Activated T-helper 2 cell treated with anti-CD3 and anti-CD28 coated beads, Interferon-gamma antibody, Interleukin-2, Interleukin-4, amounts not matched to agents 10 μg/mL and 5 μg/mL and 100 μg/mL, durations not matched to agents 14 hours and 24 hours and 36 hours (primary cell): ENCODE measurements around the gene AREG. TPM values are rescaled to one million over a fixed set of nuclear protein-coding genes. Genes with fewer than 3 reads are reported as not detected.

Source experiments
- DNase-seq: peaks from one replicate; pipeline ENCODE4 v3.0.0; 2021; ENCODE audit warnings: low spot score
- H3K27ac Mint-ChIP-seq: one replicate; pipeline ENCODE4 v1.8.0; 2021; ENCODE audit warnings: mixed read lengths
- H3K27me3 Mint-ChIP-seq: one replicate; pipeline ENCODE4 v1.8.0; 2021; ENCODE audit warnings: low read depth, mixed read lengths
- H3K36me3 Mint-ChIP-seq: one replicate; pipeline ENCODE4 v1.8.0; 2021; ENCODE audit warnings: low read depth, mixed read lengths
- H3K4me1 Mint-ChIP-seq: one replicate; pipeline ENCODE4 v1.8.0; 2021; ENCODE audit warnings: low read depth, mixed read lengths
- H3K4me3 Mint-ChIP-seq: one replicate; pipeline ENCODE4 v1.8.0; 2021; ENCODE audit warnings: low read depth, mild to moderate bottlenecking, moderate library complexity, mixed read lengths
- H3K9me3 Mint-ChIP-seq: one replicate; pipeline ENCODE4 v1.8.0; 2021; ENCODE audit warnings: mixed read lengths
- intact Hi-C: fragments of 100-400 bp; cut with micrococcal nuclease; formaldehyde crosslinking; loops from one replicate; pipeline ENCODE4 v1.15.1; 2023
- total RNA-seq: library from RNA; stranded (reverse); gene quantifications from 2 replicates; pipeline ENCODE4 v1.2.3, GENCODE V29; 2022

The AREG gene
- total RNA-seq, 1 donor from 2014 or later = 1.3 TPM

DNA sequence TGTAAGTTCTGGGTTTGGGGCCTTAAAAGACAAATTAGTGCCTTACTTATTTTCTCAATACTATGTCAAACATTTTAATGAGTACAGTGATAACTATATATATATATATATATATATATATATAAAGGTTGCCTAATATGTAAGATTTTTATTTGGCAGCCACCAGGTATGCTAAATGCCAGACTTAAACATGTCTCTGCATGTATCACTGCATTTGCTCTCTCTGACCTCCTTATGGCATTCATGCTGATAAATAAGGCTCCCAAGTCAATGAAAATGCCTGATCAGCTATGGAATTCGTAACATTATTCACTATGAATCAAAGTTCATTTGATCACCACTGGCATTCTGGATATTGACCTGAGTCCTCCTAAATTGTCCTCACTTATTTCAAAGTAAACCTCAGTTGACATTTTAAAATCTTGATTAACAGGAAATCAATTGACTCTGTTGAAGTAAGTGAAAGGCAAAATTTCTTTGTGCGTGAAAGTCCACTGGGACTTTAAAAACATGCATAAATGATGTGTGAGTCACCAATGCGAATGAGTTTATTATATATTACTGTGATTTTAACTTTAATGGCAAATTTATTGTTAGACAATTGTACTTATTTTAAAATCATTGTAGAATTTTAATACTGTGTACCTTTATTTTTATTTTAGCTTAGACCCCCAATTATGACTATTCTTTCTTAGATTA lies 29.2 kb upstream of the AREG start:
- Mint-ChIP-seq H3K4me1 (no peaks in the 10 kb centered on the region), H3K27ac (no peak overlapping the region), H3K36me3 (no peaks in the 10 kb centered on the region), H3K27me3 (peaks cover 6% of the 10 kb centered on the region), H3K4me3 (no peak overlapping the region), H3K9me3 (no peaks in the 10 kb centered on the region)
- no peak for DNase-seq
- intact Hi-C loops = no loop called here

DNA sequence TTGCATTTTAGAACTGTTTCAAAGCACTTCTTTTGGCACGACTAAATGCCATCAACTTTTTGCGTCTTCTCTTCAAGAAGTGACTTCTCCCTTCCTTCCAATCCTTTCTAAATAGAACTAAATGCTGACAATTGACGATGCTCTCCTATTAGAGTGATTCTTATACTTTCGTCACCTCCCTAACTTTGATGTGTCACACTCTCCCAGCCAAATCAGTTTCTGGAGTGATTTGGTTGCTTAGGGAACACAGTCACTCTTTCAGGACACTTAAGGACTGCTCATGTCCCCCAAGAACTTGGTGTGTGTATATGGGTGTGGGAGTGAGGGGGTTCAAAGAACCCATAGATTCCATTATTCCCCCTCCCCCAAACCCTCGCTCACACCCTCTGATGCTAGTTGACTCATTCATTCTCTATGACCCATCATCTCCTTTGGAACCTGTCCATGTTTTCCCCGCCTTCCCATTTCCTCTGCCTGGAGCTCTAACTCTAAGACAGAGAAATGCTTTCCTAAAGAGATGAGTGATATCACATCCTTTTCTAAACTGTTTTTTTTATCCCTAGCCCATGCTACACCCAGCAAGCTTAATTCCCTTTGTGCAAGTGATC lies 26.8 kb upstream of the AREG start:
- Mint-ChIP-seq H3K27me3 (peaks cover 6% of the 10 kb centered on the region), H3K27ac (no peak overlapping the region), H3K9me3 (no peaks in the 10 kb centered on the region), H3K4me3 (no peak overlapping the region), H3K36me3 (no peaks in the 10 kb centered on the region), H3K4me1 (no peaks in the 10 kb centered on the region)
- intact Hi-C loops = no loop called here
- DNase-seq = no peak

DNA sequence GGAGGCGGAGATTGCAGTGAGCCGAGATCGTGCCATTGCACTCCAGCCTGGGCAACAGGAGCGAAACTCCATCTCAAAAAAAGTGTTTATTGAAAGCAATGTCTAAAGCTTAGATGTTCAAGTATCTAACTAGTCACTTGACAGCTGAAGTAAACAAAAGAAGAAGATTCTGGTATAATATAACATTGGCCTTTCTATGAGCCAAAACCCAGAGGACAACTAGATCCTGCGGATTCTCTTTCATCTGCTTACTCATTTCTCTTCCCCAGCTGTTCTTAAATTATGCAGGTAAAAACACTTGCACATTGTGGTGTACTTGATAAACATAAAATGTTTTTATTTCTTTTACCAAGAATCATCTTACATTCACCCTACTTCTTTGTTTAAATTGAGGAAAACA lies 24.1 kb upstream of the AREG start:
- Mint-ChIP-seq H3K4me3 (no peak overlapping the region), H3K36me3 (no peaks in the 10 kb centered on the region), H3K27ac (no peak overlapping the region), H3K9me3 (no peaks in the 10 kb centered on the region), H3K4me1 (no peaks in the 10 kb centered on the region), H3K27me3 (peaks cover 7% of the 10 kb centered on the region)
- no peak for DNase-seq
- intact Hi-C loops = no loop called here

DNA sequence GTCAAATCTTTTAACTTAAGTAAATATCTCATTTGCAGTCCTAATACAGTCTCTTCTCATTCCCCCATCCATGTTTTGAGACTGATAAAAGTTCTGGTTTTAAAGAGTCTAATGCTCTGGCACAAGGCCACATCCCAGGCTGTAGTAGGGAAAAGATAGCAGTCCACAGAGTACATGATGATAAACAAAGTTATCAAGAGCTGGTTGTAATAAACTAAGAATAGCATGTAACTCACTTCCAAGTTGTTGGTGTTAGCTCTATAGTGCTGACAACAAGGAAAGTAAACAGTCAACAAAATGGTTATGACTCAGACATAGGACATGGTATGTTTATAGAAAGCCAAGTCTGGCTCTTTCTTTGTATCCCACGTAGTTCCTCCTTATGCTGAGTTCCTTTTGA lies 21.8 kb upstream of the AREG start:
- Mint-ChIP-seq H3K4me1 (no peaks in the 10 kb centered on the region), H3K27me3 (peaks cover 4% of the 10 kb centered on the region), H3K9me3 (no peaks in the 10 kb centered on the region), H3K4me3 (no peak overlapping the region), H3K27ac (no peak overlapping the region), H3K36me3 (no peaks in the 10 kb centered on the region)
- intact Hi-C loops = no loop called here
- DNase-seq = no peak

DNA sequence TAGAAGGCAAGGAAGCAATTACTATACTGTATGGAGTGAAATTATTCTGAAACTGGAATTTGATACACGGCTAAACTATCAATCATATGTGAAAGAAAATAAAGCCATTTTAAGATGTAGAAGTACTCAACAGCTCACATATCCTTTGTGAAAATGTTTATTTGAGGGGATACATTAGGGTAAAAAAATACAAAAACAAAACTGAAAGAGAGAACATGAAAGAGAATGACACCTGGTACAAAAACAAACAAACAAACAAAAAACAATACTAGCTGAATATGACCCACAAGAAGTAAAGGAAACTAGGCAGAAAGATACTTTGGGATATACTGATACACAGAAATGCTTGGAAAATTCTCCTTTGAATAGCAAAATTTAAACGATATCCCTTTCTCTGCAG lies 20.8 kb upstream of the AREG start:
- no peaks in the 10 kb centered on the region for H3K36me3 Mint-ChIP-seq
- no peaks in the 10 kb centered on the region for H3K9me3 Mint-ChIP-seq
- no peak overlapping the region for H3K4me3 Mint-ChIP-seq
- intact Hi-C loops = no loop called here
- no peak overlapping the region for H3K27ac Mint-ChIP-seq
- H3K4me1 Mint-ChIP-seq = no peaks in the 10 kb centered on the region
- DNase-seq = no peak
- peaks cover 7% of the 10 kb centered on the region for H3K27me3 Mint-ChIP-seq

DNA sequence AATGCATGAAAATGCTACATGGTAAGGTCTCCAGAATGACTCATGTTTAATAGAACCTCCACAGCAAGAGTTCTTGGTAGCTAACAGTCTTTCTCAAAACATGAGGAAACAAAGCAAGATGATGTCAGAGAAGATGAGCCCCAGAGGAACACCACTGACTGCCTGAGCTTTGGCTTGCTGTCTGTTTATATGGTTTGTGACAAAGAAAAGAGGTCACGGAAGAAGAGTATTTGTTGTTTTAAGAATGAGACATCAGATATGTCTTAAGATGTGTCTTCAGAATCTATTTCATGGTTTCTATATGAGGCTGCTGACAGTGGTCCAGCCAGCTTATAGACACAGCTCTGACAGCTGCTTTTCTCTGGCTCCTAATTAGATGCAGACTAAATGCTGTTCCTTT lies 18.8 kb upstream of the AREG start:
- Mint-ChIP-seq H3K4me3 (no peak overlapping the region), H3K36me3 (no peaks in the 10 kb centered on the region), H3K9me3 (no peaks in the 10 kb centered on the region), H3K27me3 (peaks cover 7% of the 10 kb centered on the region), H3K27ac (no peak overlapping the region), H3K4me1 (no peaks in the 10 kb centered on the region)
- intact Hi-C loops = no loop called here
- no peak for DNase-seq

DNA sequence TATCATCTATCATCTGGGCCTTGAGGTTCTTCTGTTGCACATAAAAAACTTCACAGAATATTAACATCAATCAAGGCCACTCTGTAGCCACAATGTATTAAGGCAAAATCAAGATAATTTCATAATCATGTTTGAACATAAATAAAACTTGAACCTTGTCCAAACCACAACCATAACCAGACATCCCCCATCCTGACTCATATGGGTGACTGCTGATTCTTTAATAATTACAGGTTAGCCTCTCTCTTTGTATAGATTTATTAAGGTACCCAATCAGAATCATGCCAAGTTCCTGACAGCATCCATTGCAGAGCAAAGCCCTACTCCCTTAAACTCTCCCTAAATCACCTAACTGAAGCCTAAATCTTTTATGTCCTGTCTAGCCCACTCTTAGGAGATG lies 16.7 kb upstream of the AREG start:
- Mint-ChIP-seq H3K36me3 (no peaks in the 10 kb centered on the region), H3K4me3 (no peak overlapping the region), H3K4me1 (no peaks in the 10 kb centered on the region), H3K27me3 (peaks cover 7% of the 10 kb centered on the region), H3K9me3 (no peaks in the 10 kb centered on the region), H3K27ac (no peak overlapping the region)
- intact Hi-C loops = no loop called here
- no peak for DNase-seq

DNA sequence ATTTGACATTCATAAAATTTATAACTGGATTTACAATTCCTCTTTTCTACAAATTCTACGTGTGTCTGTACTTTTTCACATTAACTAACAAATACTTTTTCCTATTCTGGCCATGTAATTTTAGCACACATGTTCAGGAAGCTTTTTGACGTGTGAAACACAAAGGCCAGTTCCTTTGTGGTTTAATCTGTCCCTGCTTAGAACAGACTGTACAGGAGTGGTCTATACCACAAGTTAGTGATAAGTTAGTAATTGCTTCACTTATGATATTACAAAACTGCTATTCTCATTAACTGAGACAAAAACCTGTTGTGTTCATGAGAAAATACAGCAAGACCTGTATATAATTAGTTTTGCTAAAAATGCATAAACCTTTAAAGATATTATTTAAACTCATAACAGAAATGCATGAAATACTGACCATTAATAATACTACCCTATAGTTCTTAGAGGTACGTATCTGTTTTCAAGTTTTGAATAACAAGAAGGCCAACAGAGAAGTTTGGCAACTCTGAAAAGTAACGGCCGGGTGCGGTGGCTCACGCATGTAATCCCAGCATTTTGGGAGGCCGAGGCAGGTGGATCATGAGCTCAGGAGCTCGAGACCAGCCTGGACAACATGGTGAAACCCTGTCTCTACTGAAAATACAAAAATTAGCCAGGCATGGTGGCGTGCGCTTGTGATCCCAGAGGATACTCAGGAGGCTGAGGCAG lies 13.7 kb upstream of the AREG start:
- Mint-ChIP-seq H3K36me3 (no peaks in the 10 kb centered on the region), H3K9me3 (no peaks in the 10 kb centered on the region), H3K4me3 (no peak overlapping the region), H3K27me3 (peaks cover 5% of the 10 kb centered on the region), H3K27ac (no peak overlapping the region), H3K4me1 (no peaks in the 10 kb centered on the region)
- intact Hi-C loops = loop anchor here (5.0 kb wide), 1 partner anchor 34 kb away; no protein-coding TSS in a partner anchor
- no peak for DNase-seq

DNA sequence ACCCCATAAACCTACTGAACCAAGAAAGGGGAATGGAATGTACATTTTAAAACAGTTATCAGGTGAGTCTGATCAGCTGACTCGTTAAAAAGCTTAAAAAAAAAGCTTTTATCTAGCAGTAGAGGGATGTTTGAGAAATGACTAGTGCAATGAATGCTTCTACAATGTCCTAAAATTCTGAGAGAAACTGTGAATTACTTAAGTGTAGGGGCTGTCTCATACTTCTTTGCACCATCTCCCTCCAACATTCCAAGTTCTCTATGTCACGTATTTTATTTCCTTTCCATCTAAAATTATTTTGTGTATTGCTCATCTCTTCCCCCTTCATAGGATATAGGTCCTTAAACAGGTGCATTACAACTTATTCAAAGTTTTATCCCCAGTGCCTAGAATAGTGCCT lies 11.9 kb upstream of the AREG start:
- peaks cover 5% of the 10 kb centered on the region for H3K27me3 Mint-ChIP-seq
- DNase-seq = no peak
- intact Hi-C loops = loop anchor here (5.0 kb wide), 1 partner anchor 36 kb away; no protein-coding TSS in a partner anchor
- H3K4me1 Mint-ChIP-seq = no peaks in the 10 kb centered on the region
- no peak overlapping the region for H3K4me3 Mint-ChIP-seq
- no peaks in the 10 kb centered on the region for H3K36me3 Mint-ChIP-seq
- H3K9me3 Mint-ChIP-seq = no peaks in the 10 kb centered on the region
- H3K27ac Mint-ChIP-seq = no peak overlapping the region

DNA sequence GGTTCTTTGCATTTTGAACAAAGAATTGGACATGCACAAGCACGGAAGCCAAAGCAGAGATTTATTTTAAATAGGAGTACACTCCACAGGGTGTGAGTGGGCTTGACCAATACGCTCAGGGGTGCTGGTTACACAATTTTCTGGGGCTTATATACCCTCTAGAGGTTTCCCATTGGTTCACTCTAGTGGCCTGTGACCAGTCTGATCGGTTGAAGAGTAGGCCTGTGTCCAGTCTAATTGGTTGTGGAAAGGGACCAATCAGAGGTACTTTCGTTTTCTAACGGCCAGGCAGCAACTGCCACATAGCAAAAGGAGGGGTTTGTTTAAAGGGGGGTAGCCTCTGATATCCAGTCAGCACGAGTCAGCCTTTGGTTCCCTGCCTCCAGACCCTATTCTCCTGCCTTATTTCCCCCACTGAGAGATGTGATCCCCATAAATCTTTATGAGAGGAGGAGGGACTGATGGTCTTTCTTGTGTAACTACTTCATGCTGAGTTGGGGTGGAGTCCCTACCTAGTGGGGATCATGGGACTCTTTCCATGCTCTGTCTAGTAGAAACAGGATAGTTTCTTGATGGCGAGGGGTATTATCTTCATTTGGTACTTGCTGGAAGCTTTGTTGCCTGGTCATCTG lies 11.3 kb upstream of the AREG start:
- no peak for DNase-seq
- no peaks in the 10 kb centered on the region for H3K9me3 Mint-ChIP-seq
- intact Hi-C loops = loop anchor here (5.0 kb wide), 1 partner anchor 36 kb away; no protein-coding TSS in a partner anchor
- no peak overlapping the region for H3K4me3 Mint-ChIP-seq
- H3K36me3 Mint-ChIP-seq = no peaks in the 10 kb centered on the region
- H3K27ac Mint-ChIP-seq = no peak overlapping the region
- no peaks in the 10 kb centered on the region for H3K4me1 Mint-ChIP-seq
- H3K27me3 Mint-ChIP-seq = no peaks in the 10 kb centered on the region

DNA sequence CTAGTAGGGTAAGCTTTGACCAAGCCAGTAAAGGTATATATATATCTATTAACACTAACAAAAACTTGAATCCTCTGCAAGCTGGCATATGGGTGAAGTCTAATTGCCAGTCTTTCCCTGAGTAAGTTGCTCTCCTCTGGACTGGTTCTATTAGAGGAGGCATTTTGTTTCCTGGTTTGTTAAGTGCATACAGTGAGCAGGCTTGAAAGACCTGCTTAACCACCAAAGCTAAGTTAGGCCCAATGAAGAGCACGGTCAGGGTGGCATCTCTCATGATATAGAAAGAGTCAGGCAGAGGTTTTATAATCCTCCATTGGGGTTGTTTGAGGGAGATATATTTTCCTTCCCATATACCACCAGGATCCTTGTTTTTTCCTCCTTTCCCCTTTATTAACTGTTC lies 9.6 kb upstream of the AREG start:
- Mint-ChIP-seq H3K4me1 (no peaks in the 10 kb centered on the region), H3K27ac (no peak overlapping the region), H3K36me3 (no peaks in the 10 kb centered on the region), H3K4me3 (no peak overlapping the region), H3K9me3 (no peaks in the 10 kb centered on the region), H3K27me3 (no peaks in the 10 kb centered on the region)
- DNase-seq = no peak
- intact Hi-C loops = no loop called here

DNA sequence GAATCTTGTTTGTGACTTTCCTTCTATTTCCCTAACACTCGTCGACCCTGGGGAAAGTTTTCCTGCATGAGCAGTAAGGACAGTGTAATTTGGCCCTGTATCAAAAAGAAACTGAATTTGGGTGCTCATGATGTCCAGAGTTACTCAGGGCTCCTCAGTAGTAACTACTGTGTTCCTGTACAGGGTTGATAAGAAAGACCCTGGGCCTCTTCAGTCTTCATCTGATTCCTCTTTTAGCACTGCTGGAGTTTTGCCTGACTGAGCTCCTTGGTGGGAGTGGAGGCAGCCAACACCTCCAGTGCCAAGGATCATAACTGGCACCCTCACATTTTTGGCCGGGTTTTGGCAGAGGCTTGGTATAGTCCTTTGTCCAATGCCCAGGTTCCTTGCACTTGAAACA lies 7.1 kb upstream of the AREG start:
- Mint-ChIP-seq H3K4me1 (no peaks in the 10 kb centered on the region), H3K36me3 (no peaks in the 10 kb centered on the region), H3K9me3 (no peaks in the 10 kb centered on the region), H3K27me3 (no peaks in the 10 kb centered on the region), H3K4me3 (no peak overlapping the region), H3K27ac (no peak overlapping the region)
- intact Hi-C loops = no loop called here
- no peak for DNase-seq

DNA sequence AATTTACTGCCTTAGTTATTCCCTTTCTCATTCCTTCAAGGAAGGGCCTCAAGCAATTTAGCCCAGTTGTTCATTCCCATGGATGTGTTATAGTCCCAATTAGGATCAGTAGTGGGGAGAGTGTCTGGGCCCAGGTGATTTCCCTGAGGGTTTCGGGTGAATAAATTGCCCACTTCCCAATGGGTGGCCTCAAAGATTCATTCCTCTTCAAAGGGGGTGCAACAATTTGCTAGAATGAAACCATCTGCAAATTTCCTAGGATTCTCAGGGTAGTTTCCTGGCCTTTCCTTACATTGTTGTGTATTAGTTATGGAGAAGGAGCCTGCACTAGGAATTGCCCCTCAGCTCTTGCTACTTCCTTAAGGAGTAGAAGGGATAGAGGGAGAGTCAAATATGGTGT lies 6.3 kb upstream of the AREG start:
- H3K4me1 Mint-ChIP-seq = no peaks in the 10 kb centered on the region

More for the DNA sequence above, 6.3 kb upstream of the AREG start:
- no peaks in the 10 kb centered on the region for H3K36me3 Mint-ChIP-seq
- no peak for DNase-seq
- no peaks in the 10 kb centered on the region for H3K9me3 Mint-ChIP-seq
- intact Hi-C loops = no loop called here
- no peak overlapping the region for H3K27ac Mint-ChIP-seq
- no peaks in the 10 kb centered on the region for H3K27me3 Mint-ChIP-seq
- H3K4me3 Mint-ChIP-seq = no peak overlapping the region
